HepG2 (cell line): Measurements from ENCODE around the gene MBLAC1. TPM values are rescaled to one million over a fixed set of nuclear protein-coding genes. Genes with fewer than 3 reads are reported as not detected.

Experiments used
- ATAC-seq: fragments of 200-7000 bp; cut with Tn5 transposase; 3 replicates; pipeline ENCODE4 v1.9.1; 2020; ENCODE audit warnings: mild to moderate bottlenecking, moderate library complexity
- BruUV-seq: library from RNA; stranded (reverse); fragments of 400-500 nt; replicated peaks from 2 replicates; lab custom pipeline; 2021; lab: Mats Ljungman, UMichigan
- CTCF ChIA-PET: fragments of 300-600 bp; formaldehyde crosslinking; extraction: SDS; loops from one replicate; lab custom pipeline; 2021; ENCODE audit warnings: low total read pairs, inconsistent platforms, low intra/inter-chr PET ratio; lab: Yijun Ruan, JAX
- POLR2A ChIA-PET: fragments of 350-600 bp; sonication (Branson Sonifier 250); formaldehyde crosslinking; loops from one replicate; lab custom pipeline; 2020; ENCODE audit warnings: antibody characterized with exemption, inconsistent platforms; lab: Yijun Ruan, JAX
- DNase-seq: peaks from one replicate; pipeline ENCODE4 v3.0.0-alpha.2; 2015; ENCODE audit warnings: low spot score
- FAIRE-seq: peaks from 3 replicates; lab custom pipeline; 2011; peaks lifted over from hg19 to GRCh38; lab: Jason Lieb, UNC
- H2AFZ ChIP-seq: one replicate; pipeline ENCODE4 v1.6.1; 2011; ENCODE audit warnings: low read length, inconsistent platforms
- H3K27ac ChIP-seq: fragments of 300-600 bp; 3 replicates; pipeline ENCODE4 v1.8.0; 2011; ENCODE audit warnings: mixed run types, mild to moderate bottlenecking, mixed read lengths, low read length, inconsistent platforms; ENCODE audit not compliant: insufficient read depth; ENCODE audit errors: extremely low read length
- H3K27me3 ChIP-seq, 2 experiments: fragments of 200-600 bp in 1 of 2; 2 replicates in 1 of 2; 3 replicates in 1 of 2; pipeline versions ENCODE4 v1.6.0 to v1.8.0; 2011; ENCODE audit warnings: low read length in 2 of 2, mild to moderate bottlenecking in 2 of 2, moderate library complexity in 2 of 2, inconsistent platforms in 1 of 2; ENCODE audit not compliant: insufficient read depth in 2 of 2, control insufficient read depth in 1 of 2
- H3K36me3 ChIP-seq, 2 experiments: fragments of 200-600 bp in 1 of 2; replicated peaks in 1 of 2; 2 replicates in 1 of 2; 3 replicates in 1 of 2; pipeline versions ENCODE4 v1.5.1 to v1.8.0; 2011; ENCODE audit warnings: low read length in 2 of 2, inconsistent platforms in 1 of 2; ENCODE audit not compliant: insufficient read depth in 2 of 2, control insufficient read depth in 1 of 2
- H3K4me1 ChIP-seq: 2 replicates; pipeline ENCODE4 v1.5.1; 2012; ENCODE audit warnings: low read length, inconsistent platforms; ENCODE audit not compliant: insufficient read depth
- H3K4me2 ChIP-seq: 2 replicates; pipeline ENCODE4 v1.6.0; 2011; ENCODE audit warnings: low read depth, low read length, inconsistent platforms
- H3K4me3 ChIP-seq, 3 experiments: fragments of 200-600 bp in 1 of 3; sonication (generic), shearing (Covaris generic) in 1 of 3; replicated peaks in 1 of 3; 2 replicates each; pipeline ENCODE4 v1.5.1; 2011 to 2016; ENCODE audit warnings: low read length in 3 of 3, inconsistent platforms in 2 of 3, low read depth in 2 of 3, mild to moderate bottlenecking in 2 of 3, control low read depth in 1 of 3, mixed read lengths in 1 of 3; ENCODE audit not compliant: insufficient read depth in 1 of 3
- H3K79me2 ChIP-seq: one replicate; pipeline ENCODE4 v1.6.1; 2011; ENCODE audit warnings: low read length, inconsistent platforms; ENCODE audit not compliant: insufficient read depth
- H3K9ac ChIP-seq: 2 replicates; pipeline ENCODE4 v1.6.0; 2011; ENCODE audit warnings: mild to moderate bottlenecking, low read depth, low read length, inconsistent platforms; ENCODE audit not compliant: insufficient read depth
- H3K9me3 ChIP-seq: 2 replicates; pipeline ENCODE4 v1.5.1; 2012; ENCODE audit warnings: mild to moderate bottlenecking, low read length
- H4K20me1 ChIP-seq: 2 replicates; pipeline ENCODE4 v1.6.0; 2011; ENCODE audit warnings: inconsistent platforms, mild to moderate bottlenecking, low read length, moderate library complexity; ENCODE audit not compliant: insufficient read depth
- CBX2 ChIP-seq, 2 experiments: fragments of 200-600 bp in 1 of 2; sonication (generic); formaldehyde crosslinking in 1 of 2; IDR thresholded peaks; 2 replicates each; pipeline versions ENCODE4 v1.7.0 to v1.8.1; 2018 to 2022; ENCODE audit warnings: low read depth in 2 of 2, low read length in 1 of 2, mild to moderate bottlenecking in 1 of 2, missing genetic modification reagents in 1 of 2
- GRHL1 ChIP-seq: sonication (generic); formaldehyde crosslinking; conservative IDR thresholded peaks from 2 replicates; pipeline ENCODE4 v1.8.0; 2022; ENCODE audit warnings: missing genetic modification reagents
- RNF2 ChIP-seq: fragments of 450-650 bp; conservative IDR thresholded peaks from 2 replicates; pipeline ENCODE4 v1.6.1; 2016; ENCODE audit warnings: low read depth
- ZNF138 ChIP-seq: sonication (generic); formaldehyde crosslinking; IDR thresholded peaks from 2 replicates; pipeline ENCODE4 v1.5.0; 2020; ENCODE audit warnings: mild to moderate bottlenecking, low read depth, missing genetic modification reagents
- ZNF256 ChIP-seq: sonication (generic); formaldehyde crosslinking; conservative IDR thresholded peaks from 2 replicates; pipeline ENCODE4 v1.4.0; 2020; ENCODE audit warnings: missing genetic modification reagents
- WGBS: methylation state at CpG from one replicate; pipeline ENCODE4 v1.1.6; 2017; ENCODE audit warnings: low lambda C conversion rate; 5-methylcytosine and 5-hydroxymethylcytosine counted together
- in situ Hi-C: cut with HindIII; loops from 2 replicates; pipeline ENCODE4 v1.10.0; 2017; ENCODE audit warnings: low pct_unique_long_range_greater_than_20kb; ENCODE audit not compliant: extremely low pct_ligation_motif_present
- intact Hi-C: fragments of 100-400 bp; cut with micrococcal nuclease; formaldehyde crosslinking; loops from one replicate; pipeline ENCODE4 v1.10.0; 2022; ENCODE audit not compliant: unreplicated experiment
- polyA plus RNA-seq, 8 experiments: library from polyadenylated mRNA; depleted of rRNA in 3 of 8; stranded (reverse) in 7 of 8; unstranded in 1 of 8; fragments of >200 nt; fragmentation: Illumina TruSeq in 4 of 8; extraction: Trizol in 4 of 8; gene quantifications; 2 replicates each; pipeline versions ENCODE4 v1.2.1 to v1.2.3, GENCODE V29; 2011 to 2016; ENCODE audit warnings: low read depth in 4 of 8, missing spikeins in 1 of 8, mixed read lengths in 1 of 8; ENCODE audit not compliant: insufficient read depth in 1 of 8
- total RNA-seq, 5 experiments: library from RNA; depleted of rRNA; stranded (reverse); fragments of >200 nt; fragmentation: Illumina TruSeq; extraction: Trizol; gene quantifications; 2 replicates each; pipeline ENCODE4 v1.2.3, GENCODE V29; 2016; ENCODE audit warnings: low read depth in 1 of 5
- TF ChIP-seq, protein P1 (sequence below): IDR thresholded peaks from 2 replicates; pipeline ENCODE4 v1.6.1; 2016; ENCODE audit warnings: low read depth, borderline replicate concordance

Gene MBLAC1
- total and polyA plus RNA-seq, 2 of the 13 experiments (the other 11 are each of a cell fraction or from before 2014, with no cell fraction given) = 0.79 to 2.1 TPM

DNA sequence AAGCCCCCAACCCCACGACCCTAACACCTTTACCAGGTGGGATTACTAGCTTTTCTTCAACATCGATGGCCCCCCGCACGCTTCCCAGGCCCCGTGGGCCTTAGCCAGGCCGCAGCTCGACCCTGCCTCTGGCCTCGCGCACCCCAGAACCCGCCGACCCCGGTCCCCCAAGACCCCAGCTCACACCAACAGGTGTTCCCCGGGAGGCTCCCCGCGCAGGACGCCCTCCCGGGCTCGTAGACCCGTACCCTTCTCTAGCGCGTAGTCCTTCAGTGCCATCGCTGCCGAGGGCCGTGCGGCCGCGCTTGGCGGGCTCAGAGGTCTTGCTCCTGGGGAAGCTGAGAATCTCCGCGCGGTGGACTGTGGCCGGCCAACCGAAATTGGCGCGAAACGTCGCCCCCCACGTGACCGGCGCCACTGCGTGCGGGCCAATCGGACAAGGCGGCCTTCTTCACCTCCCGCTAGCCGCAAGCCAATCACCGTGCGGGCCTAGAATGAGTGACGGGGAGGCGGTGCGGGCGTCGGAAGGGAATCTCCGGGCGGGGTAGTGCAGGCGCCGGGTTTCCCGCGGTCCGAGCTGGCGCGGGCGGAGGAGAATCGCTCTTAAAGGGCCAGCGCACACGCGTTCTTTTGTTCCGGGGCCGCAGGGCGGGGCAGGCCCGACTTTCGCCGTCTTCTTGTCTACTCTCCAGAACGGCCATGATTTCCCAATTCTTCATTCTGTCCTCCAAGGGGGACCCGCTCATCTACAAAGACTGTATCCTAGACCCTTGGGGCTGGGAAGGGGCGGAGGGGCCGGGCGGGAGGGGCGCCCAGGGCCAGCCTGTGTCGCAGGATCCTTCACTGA, 25.5 kb upstream of the MBLAC1 start, which contains the start of the genes AP4M1 and MCM7 (continued):
- peak; percentile 66; the same call in 1 of the 2 replicates for TF ChIP-seq RNF2
- no peak for TF ChIP-seq GRHL1
- no peak for TF ChIP-seq CBX2 (IDR thresholded peaks at IDR 0.05; ENCODE audit: low read depth, low read length)
- TF ChIP-seq CBX2 (CRISPR knock-in tag; IDR thresholded peaks at IDR 0.05; ENCODE audit: low read depth) = no peak

- in situ Hi-C loops = no loop called here
- CTCF ChIA-PET = no interaction called here
- Histone ChIP-seq H3K79me2 (peaks cover 23% of the 10 kb centered on the region), H3K9ac (no peak overlapping the region)
- WGBS = 97% methylated on average over 15 of the region's 17 CpGs
- POLR2A ChIA-PET = interaction anchor here (2.9 to 3.5 kb wide), 3 partner anchors 17 to 22 kb away, joined by 21 to 48 read pairs (median 24); partner anchors contain the start of genes CNPY4 and MBLAC1
- TF ChIP-seq ZNF138 (CRISPR knock-in tag) (no peak), ZNF256 (no peak)
- TF ChIP-seq, protein P1, sequence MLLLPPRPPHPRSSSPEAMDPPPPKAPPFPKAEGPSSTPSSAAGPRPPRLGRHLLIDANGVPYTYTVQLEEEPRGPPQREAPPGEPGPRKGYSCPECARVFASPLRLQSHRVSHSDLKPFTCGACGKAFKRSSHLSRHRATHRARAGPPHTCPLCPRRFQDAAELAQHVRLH (CRISPR knock-in tag) = no peak
- TF ChIP-seq, all 625 proteins: peak for 0
- H3K4me1 ChIP-seq = peaks cover 22% of the 10 kb centered on the region
- H3K9me3 ChIP-seq = no peaks in the 10 kb centered on the region
- H3K36me3 ChIP-seq = peaks cover 14 to 28% of the 10 kb centered on the region in 2 experiments
- no peak overlapping the region for H3K27ac ChIP-seq
- H3K4me2 ChIP-seq = no peak overlapping the region
- H4K20me1 ChIP-seq = no peaks in the 10 kb centered on the region; the same call in 1 of the 2 replicates
- H3K27me3 ChIP-seq = no peaks in the 10 kb centered on the region
- intact Hi-C loops = no loop called here
- no peak for DNase-seq
- H2AFZ ChIP-seq = no peak overlapping the region
- no peak overlapping the region for H3K4me3 ChIP-seq
- ATAC-seq = no peak
- FAIRE-seq = no peak
- no TSS peak for BruUV-seq
These were observed 23.6 kb upstream of the MBLAC1 start for GRCh38 chr7:100102950-100103840.
